GM23338 (cell line): ENCODE data around the gene ZNF518B.

Experiments used
- POLR2AphosphoS5 ChIP-seq: IDR thresholded peaks from 2 replicates; pipeline ENCODE4 v1.6.1; 2016; ENCODE audit warnings: antibody characterized with exemption, low read depth
- TF ChIP-seq, protein P1 (sequence below), 2 experiments: fragments of 200-600 bp in 1 of 2; sonication (generic) in 1 of 2; conservative IDR thresholded peaks; 2 replicates each; pipeline versions ENCODE4 v1.5.1 to v1.6.1; 2016 to 2017; ENCODE audit warnings: antibody characterized with exemption in 2 of 2, low read depth in 2 of 2, mild to moderate bottlenecking in 2 of 2, moderate library complexity in 1 of 2

- TF ChIP-seq, protein P1, sequence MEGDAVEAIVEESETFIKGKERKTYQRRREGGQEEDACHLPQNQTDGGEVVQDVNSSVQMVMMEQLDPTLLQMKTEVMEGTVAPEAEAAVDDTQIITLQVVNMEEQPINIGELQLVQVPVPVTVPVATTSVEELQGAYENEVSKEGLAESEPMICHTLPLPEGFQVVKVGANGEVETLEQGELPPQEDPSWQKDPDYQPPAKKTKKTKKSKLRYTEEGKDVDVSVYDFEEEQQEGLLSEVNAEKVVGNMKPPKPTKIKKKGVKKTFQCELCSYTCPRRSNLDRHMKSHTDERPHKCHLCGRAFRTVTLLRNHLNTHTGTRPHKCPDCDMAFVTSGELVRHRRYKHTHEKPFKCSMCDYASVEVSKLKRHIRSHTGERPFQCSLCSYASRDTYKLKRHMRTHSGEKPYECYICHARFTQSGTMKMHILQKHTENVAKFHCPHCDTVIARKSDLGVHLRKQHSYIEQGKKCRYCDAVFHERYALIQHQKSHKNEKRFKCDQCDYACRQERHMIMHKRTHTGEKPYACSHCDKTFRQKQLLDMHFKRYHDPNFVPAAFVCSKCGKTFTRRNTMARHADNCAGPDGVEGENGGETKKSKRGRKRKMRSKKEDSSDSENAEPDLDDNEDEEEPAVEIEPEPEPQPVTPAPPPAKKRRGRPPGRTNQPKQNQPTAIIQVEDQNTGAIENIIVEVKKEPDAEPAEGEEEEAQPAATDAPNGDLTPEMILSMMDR (conservative IDR thresholded peaks at IDR 0.05; ENCODE audit: low read depth in 2 of 2): no peak
- TF ChIP-seq POLR2AphosphoS5: no peak
Measured at GRCh38 chr4:10438924-10439323, 18.3 kb downstream of the ZNF518B start.
